Esophagus squamous epithelium (tissue), 5 donors: ENCODE measurements around the gene PTPRB. TPM values are rescaled to one million over a fixed set of nuclear protein-coding genes. Genes with fewer than 3 reads are reported as not detected.
"Not testable (repeated sequence)": the region's sequence is repeated elsewhere in the genome, so short reads cannot be mapped to it uniquely, and the experiment has no call there.

ENCODE experiments used
- DNase-seq: peaks from one replicate; lab custom pipeline; 2025; lab: John Stamatoyannopoulos, UW
- H3K27ac ChIP-seq, 4 donors: fragments of 200-600 bp; sonication (generic); one replicate each; pipeline ENCODE4 v1.5.1; 2016 to 2019; ENCODE audit warnings: mild to moderate bottlenecking in 1 of 4
- H3K27me3 ChIP-seq, 4 donors: fragments of 200-600 bp; sonication (generic); 1 replicate in 3 of 4; 2 replicates in 1 of 4; pipeline versions ENCODE4 v1.5.1 to v1.6.0; 2017 to 2021; ENCODE audit warnings: antibody characterized with exemption in 1 of 4
- H3K36me3 ChIP-seq, 3 donors: fragments of 200-600 bp; sonication (generic); one replicate each; pipeline ENCODE4 v1.5.1; 2016 to 2019
- H3K4me1 ChIP-seq, 3 donors: fragments of 200-600 bp; sonication (generic); one replicate each; pipeline ENCODE4 v1.5.1; 2017 to 2019
- H3K4me3 ChIP-seq, 4 donors: fragments of 200-600 bp; sonication (generic); 1 replicate in 3 of 4; 2 replicates in 1 of 4; pipeline ENCODE4 v1.5.1; 2016 to 2019; ENCODE audit warnings: mild to moderate bottlenecking in 2 of 4, moderate library complexity in 1 of 4
- H3K9me3 ChIP-seq, 3 donors: fragments of 200-600 bp; sonication (generic); one replicate each; pipeline ENCODE4 v1.5.1; 2016 to 2019
- POLR2A ChIP-seq, 4 donors: fragments of 450-650 bp; IDR thresholded peaks; one replicate each; pipeline ENCODE4 v1.6.1; 2017; ENCODE audit warnings: antibody characterized with exemption in 4 of 4, mild to moderate bottlenecking in 4 of 4, moderate library complexity in 3 of 4
- WGBS, 2 donors: methylation state at CpG; one replicate each; pipeline ENCODE4 v1.1.5; 2018; 5-methylcytosine and 5-hydroxymethylcytosine counted together
- intact Hi-C: fragments of 100-400 bp; cut with DNase I; formaldehyde crosslinking; loops from one replicate; pipeline ENCODE4 v1.15.0; 2022
- total RNA-seq, 4 donors: library from RNA; depleted of rRNA; stranded (reverse); fragments of >200 nt; gene quantifications; one replicate each; pipeline ENCODE4 v1.1.0, GENCODE V29; 2016
- TF ChIP-seq, protein P1 (sequence below), 6 experiments: fragments of 450-650 bp in 4 of 6; fragments of 200-600 bp in 2 of 6; sonication (generic) in 2 of 6; IDR thresholded peaks; one replicate each; pipeline ENCODE4 v1.5.1; 2016 to 2019; ENCODE audit warnings: antibody characterized with exemption in 6 of 6, mild to moderate bottlenecking in 4 of 6, moderate library complexity in 4 of 6
- donor health status: DM: yes; HTN: yes; CAD: no.

The PTPRB gene
- total RNA-seq, 4 donors from 2014 or later = 4.0 to 22.9 (median 7.4) TPM

DNA sequence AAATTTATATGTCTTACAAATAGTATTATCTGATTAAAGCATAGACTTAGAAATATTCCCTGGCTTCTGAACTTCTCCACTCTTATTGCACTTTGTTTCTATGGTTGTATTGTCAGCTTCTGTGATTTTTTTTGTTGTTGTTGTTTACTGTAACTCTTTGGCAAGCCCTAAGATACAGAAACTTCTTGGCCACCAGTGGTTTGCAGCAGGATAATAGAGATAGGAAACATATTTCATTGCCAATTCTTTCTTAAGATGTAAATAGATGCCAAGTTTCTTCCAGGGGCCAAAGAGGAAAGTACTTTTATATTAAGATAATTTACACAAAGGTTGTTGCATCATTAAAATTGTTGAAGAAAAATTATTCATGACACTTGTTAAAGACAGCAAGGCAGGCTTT lies 123.8 kb downstream of the PTPRB start:
- Histone ChIP-seq H3K4me3 (no peak overlapping the region), H3K9me3 (no peaks in the 10 kb centered on the region), H3K27ac (no peak overlapping the region), H3K36me3 (no peaks in the 10 kb centered on the region), H3K4me1 (no peaks in the 10 kb centered on the region), H3K27me3 (no peaks in the 10 kb centered on the region)
- intact Hi-C loops = no loop called here
- DNase-seq = no peak
- TF ChIP-seq, protein P1, sequence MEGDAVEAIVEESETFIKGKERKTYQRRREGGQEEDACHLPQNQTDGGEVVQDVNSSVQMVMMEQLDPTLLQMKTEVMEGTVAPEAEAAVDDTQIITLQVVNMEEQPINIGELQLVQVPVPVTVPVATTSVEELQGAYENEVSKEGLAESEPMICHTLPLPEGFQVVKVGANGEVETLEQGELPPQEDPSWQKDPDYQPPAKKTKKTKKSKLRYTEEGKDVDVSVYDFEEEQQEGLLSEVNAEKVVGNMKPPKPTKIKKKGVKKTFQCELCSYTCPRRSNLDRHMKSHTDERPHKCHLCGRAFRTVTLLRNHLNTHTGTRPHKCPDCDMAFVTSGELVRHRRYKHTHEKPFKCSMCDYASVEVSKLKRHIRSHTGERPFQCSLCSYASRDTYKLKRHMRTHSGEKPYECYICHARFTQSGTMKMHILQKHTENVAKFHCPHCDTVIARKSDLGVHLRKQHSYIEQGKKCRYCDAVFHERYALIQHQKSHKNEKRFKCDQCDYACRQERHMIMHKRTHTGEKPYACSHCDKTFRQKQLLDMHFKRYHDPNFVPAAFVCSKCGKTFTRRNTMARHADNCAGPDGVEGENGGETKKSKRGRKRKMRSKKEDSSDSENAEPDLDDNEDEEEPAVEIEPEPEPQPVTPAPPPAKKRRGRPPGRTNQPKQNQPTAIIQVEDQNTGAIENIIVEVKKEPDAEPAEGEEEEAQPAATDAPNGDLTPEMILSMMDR (IDR thresholded peaks at IDR 0.05) = no peak
- no peak for TF ChIP-seq POLR2A (IDR thresholded peaks at IDR 0.05)

DNA sequence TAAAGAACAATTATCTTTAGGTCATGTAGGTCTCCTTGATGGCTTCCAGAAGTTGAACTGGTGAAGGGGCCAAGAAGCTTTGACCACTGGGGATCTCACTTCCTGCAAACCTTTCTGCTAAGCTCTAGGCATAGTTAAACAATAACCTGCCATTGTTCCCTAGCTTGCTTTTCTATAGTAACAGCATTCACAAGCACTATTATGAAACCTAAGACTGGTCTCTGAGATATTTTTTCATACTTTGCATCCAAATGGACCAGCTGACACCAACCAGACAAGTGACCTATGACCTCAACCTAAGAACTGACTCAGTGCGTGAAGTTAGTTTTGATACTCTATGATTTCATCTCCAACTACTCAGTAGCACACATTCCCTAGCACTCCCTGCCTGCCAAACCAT lies 129.1 kb downstream of the PTPRB start:
- Histone ChIP-seq H3K27me3 (peaks cover 0 to 6% (median 0%) of the 10 kb centered on the region in 4 donors), H3K36me3 (no peaks in the 10 kb centered on the region), H3K27ac (no peak overlapping the region), H3K4me1 (no peaks in the 10 kb centered on the region), H3K9me3 (no peaks in the 10 kb centered on the region), H3K4me3 (no peak overlapping the region)
- TF ChIP-seq POLR2A (IDR thresholded peaks at IDR 0.05) = no peak
- TF ChIP-seq, protein P1 (IDR thresholded peaks at IDR 0.05) = no peak
- WGBS, 2 donors = 92 to 94% methylated on average over 1 of the region's 1 CpG
- DNase-seq = no peak
- intact Hi-C loops = no loop called here

DNA sequence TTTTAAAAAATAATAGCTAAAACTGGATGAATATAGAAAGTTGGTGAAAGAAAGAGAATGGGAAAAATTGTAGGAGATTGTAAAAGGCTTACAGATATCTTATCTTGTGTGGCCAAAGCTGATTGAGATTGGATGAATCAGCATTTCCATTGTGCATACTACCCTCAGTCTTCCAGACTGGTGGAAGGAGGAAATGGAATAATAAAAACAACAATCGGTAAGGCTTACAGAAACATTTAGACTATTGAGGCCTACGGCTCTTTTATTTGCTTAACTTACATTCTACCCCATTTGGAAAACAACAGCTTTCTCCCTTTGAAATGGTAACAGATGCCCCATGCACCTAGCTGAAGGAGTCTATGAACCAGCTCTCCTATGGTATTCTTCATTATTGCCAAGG lies 129.8 kb downstream of the PTPRB start:
- DNase-seq = no peak
- no peaks in the 10 kb centered on the region for H3K9me3 ChIP-seq
- no peak overlapping the region for H3K4me3 ChIP-seq
- TF ChIP-seq, protein P1 (IDR thresholded peaks at IDR 0.05) = no peak
- no peak for TF ChIP-seq POLR2A (IDR thresholded peaks at IDR 0.05)
- intact Hi-C loops = no loop called here
- no peak overlapping the region for H3K27ac ChIP-seq
- H3K4me1 ChIP-seq = no peaks in the 10 kb centered on the region
- no peaks in the 10 kb centered on the region for H3K36me3 ChIP-seq
- 38 to 44% methylated on average over 2 of the region's 2 CpGs for WGBS, 2 donors
- H3K27me3 ChIP-seq = peaks cover 0 to 6% (median 0%) of the 10 kb centered on the region in 4 donors

DNA sequence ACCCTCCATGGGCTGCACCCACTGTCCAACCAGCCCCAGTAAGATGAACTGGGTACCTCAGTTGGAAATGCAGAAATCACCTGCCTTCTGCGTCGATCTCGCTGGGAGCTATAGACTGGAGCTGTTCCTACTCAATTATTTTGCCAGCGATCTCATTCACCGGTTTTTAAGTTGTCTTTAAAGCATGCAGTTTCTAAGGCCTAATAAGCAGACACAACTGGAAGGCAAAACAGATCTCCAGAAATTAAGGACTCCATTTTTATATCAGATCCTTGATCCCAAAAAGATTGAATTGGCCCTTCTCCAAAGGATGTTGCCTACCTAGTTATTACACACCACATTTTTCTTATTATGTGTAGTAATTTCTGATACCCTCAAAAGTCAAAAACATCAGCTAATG lies 139.7 kb downstream of the PTPRB start:
- intact Hi-C loops = no loop called here
- Histone ChIP-seq H3K4me1 (no peaks in the 10 kb centered on the region), H3K4me3 (no peak overlapping the region), H3K9me3 (no peaks in the 10 kb centered on the region), H3K27me3 (peaks cover 0 to 5% (median 0%) of the 10 kb centered on the region in 4 donors), H3K27ac (no peak overlapping the region), H3K36me3 (no peaks in the 10 kb centered on the region)
- 84 to 92% methylated on average over 5 of the region's 5 CpGs for WGBS, 2 donors
- DNase-seq = no peak
- TF ChIP-seq, protein P1 (IDR thresholded peaks at IDR 0.05) = no peak
- TF ChIP-seq POLR2A (IDR thresholded peaks at IDR 0.05) = no peak

DNA sequence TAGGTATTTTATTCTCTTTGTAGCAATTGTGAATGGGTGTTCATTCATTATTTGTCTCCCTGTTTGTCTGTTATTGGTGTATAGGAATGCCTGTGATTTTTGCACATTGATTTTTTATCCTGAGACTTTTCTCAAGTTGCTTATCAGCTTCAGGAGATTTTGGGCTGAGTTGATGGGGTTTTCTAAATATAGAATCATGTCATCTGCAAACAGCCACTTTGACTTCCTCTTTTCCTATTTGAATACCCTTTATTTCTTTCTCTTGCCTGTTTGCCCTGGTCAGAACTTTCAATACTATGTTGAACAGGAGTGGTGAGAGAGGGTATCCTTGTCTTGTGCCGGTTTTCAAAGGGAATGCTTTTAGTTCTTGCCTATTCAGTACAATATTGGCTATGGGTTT lies 144.3 kb downstream of the PTPRB start:
- H3K27me3 ChIP-seq = peaks cover 0 to 11% (median 0%) of the 10 kb centered on the region in 4 donors
- H3K4me3 ChIP-seq, H3K4me1 ChIP-seq, DNase-seq, H3K9me3 ChIP-seq, H3K36me3 ChIP-seq, H3K27ac ChIP-seq, intact Hi-C loops: not testable (repeated sequence)
- 78 to 89% methylated on average over 1 of the region's 1 CpG for WGBS, 2 donors

DNA sequence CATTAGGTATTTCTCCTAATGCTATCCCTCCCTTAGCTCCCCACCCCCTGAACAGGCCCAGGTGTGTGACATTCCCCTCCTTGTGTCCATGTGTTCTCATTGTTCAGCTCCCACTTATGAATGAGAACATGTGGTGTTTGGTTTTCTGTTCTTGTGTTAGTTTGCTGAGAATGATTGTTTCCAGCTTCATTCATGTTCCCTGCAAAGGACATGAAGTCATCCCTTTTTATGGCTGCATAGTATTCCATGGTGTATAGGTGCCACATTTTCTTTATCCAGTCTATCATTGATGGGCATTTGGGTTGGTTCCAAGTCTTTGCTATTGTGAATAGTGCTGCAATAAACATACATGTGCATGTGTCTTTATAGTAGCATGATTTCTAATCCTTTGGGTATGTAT lies 146.3 kb downstream of the PTPRB start:
- H3K27ac ChIP-seq, DNase-seq, H3K4me3 ChIP-seq, H3K4me1 ChIP-seq, H3K36me3 ChIP-seq, H3K9me3 ChIP-seq, intact Hi-C loops: not testable (repeated sequence)
- H3K27me3 ChIP-seq = peaks cover 0 to 14% (median 0%) of the 10 kb centered on the region in 4 donors
